CD4-positive, alpha-beta T cell treated with Interleukin-6 at 100 ng/mL for 8 hours (primary cell): Measurements from ENCODE around the gene PCDHGB4.
"Not testable (repeated sequence)": the region's sequence is repeated elsewhere in the genome, so short reads cannot be mapped to it uniquely, and the experiment has no call there.

Experiments used
- DNase-seq: peaks from one replicate; pipeline ENCODE4 v3.0.0-alpha.2; 2020; ENCODE audit warnings: mixed read lengths, low spot score

PCDHGB4 gene

DNA sequence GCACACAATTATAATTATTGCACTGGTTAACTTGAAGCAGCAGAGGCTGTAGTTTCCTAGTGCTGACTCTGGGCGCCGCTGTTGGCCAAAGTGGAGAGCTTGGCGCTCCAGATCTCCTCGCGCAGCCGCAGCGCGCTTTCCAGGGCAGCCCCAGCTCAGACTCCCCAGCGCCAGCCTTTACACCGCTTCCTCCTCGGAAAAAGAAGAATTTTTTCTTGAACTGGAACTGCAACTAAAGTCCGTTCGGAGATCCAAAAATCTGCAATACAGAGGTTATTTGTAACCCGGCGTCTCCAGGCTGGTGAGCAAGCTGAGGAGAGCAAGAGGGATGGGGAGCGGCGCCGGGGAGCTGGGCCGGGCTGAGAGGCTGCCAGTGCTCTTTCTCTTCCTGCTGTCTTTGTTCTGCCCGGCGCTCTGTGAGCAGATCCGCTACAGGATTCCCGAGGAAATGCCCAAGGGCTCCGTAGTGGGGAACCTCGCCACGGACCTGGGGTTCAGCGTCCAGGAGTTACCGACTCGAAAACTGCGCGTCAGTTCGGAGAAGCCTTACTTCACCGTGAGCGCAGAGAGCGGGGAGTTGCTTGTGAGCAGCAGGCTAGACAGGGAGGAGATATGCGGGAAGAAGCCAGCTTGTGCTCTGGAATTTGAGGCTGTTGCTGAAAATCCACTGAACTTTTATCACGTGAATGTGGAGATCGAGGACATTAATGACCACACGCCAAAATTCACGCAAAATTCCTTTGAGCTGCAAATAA is at the start of gene PCDHGB4:
Gene PCDHGB4 (plus strand): TSS at position 142 of the 755 bp plus-strand sequence. CDS start 187 bp downstream, at position 329.
- peak; percentile 8 for DNase-seq

DNA sequence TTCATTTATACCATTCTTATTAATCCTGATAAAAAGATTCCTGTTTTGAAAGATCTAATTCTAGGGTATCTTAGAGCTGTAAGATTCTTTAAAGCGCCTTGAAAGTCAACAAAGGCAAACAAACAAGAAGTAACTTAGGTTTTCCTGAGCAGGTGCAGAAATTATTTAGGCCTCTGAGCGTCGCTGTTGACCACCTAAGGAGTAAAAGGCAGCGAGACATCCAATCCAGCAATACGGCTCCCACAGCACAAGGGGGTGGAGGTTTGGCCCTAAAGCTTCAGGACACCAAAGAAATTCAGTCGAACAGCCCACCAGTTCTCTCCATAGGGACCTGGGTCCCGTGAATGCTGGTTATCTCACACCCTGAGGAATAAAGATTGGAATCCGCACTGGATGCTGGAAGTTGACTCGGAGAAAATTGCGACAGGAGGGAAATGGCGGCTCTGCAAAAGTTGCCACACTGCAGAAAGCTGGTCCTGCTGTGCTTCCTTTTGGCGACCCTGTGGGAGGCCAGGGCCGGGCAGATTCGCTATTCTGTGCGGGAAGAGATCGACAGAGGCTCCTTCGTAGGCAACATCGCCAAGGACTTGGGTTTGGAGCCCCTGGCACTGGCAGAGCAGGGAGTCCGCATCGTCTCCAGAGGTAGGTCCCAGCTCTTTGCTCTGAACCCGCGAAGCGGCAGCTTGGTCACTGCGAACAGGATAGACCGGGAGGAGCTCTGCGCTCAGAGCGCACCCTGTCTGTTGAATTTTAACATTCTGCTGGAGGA is 48.8 kb upstream of the PCDHGB4 start, which contains the start of gene PCDHGA2:
Gene PCDHGA2 (plus strand): TSS at position 223 of the 769 bp plus-strand sequence.
- DNase-seq: no peak

DNA sequence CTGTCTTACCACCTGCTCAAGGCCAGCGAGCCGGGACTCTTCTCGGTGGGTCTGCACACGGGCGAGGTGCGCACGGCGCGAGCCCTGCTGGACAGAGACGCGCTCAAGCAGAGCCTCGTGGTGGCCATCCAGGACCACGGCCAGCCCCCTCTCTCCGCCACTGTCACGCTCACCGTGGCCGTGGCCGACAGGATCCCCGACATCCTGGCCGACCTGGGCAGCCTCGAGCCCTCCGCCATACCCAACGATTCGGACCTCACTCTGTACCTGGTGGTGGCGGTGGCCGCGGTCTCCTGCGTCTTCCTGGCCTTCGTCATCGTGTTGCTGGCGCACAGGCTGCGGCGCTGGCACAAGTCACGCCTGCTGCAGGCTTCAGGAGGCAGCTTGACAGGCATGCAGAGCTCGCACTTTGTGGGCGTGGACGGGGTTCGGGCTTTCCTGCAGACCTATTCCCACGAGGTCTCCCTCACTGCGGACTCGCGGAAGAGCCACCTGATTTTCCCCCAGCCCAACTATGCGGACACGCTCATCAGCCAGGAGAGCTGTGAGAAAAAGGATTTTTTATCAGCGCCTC is 46.6 kb upstream of the PCDHGB4 start:
- not testable (repeated sequence) for DNase-seq

DNA sequence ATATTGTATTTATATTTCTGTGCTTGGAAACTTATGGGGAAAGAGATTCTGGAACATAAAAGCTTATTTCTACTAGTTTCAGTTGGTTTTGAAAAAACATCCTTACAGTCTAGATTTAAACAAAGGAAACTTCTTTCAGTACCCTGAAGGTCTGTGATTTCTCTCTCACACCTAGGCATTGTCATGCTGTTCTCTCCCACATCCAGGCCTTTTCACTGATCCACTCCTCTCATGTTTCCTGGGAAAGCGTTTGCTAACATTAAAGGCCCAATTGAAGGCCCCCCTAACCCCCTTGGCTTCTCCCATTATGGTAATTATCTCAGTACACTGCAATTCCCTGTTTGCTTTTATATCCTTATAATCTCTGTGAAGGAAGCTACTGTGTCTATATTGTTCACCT is 44.7 kb upstream of the PCDHGB4 start:
- DNase-seq: no peak

DNA sequence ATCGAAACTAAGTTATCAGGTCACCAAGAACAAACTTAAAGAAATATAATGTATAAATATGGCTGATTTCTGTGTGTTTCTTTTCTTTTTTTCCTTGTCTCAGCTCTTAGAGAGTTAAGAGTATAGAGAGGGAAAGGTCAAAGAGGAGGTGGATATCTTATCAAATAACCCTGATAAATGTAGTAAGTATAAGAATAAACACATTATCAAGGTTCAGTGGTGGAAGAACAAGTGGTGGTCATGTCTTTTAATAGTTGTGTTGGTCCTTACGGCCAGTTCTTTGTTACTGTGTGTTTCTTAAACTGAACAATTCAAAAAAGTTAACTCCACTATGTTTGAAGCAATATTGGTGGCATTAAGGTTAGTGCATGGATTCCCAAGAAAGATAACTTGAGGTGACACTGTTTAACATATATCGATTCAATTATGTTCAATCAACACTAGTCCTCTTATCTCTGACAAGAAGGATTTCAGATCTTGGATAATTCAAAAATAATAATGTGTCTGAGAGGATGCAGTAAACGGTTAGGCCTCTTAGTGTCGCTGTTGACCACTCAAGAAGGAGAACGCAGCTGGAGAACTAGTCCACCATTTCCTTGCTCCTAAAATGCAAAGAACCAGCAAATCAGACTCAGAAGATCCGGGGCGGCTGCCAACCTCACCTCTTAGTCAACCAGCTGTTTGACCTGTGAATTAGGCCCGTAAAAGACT is 44.1 kb upstream of the PCDHGB4 start, which contains the start of gene PCDHGA3:
Gene PCDHGA3 (plus strand): TSS at position 588 of the 711 bp plus-strand sequence. CDS start 205 bp downstream, outside the sequence.
- DNase-seq: no peak

DNA sequence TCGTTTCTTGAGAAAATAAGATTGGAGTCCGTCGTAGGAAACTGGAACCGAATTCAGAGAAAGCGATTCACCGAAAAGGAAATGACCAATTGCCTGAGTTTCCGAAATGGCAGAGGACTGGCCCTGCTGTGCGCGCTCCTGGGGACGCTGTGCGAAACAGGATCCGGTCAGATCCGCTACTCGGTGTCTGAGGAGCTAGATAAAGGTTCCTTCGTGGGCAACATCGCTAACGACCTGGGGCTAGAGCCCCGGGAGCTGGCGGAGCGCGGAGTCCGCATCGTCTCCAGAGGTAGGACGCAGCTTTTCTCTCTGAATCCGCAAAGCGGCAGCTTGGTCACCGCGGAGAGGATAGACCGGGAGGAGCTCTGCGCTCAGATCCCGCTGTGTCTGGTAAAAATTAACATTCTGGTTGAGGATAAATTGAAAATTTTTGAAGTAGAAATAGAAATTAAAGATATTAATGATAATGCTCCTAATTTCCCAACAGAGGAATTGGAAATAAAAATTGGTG is 43.5 kb upstream of the PCDHGB4 start:
- no peak for DNase-seq

DNA sequence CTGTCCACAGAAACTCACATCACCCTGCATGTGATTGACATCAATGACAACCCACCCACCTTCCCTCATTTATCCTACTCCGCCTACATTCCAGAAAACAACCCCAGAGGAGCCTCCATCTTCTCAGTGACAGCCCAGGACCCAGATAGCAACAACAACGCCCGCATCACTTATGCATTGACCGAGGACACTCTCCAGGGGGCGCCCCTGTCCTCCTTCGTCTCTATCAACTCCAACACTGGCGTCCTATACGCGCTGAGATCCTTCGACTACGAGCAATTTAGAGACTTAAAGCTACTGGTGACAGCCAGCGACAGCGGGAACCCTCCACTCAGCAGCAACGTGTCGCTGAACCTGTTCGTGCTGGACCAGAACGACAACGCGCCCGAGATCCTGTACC is 42.2 kb upstream of the PCDHGB4 start:
- DNase-seq: no peak

DNA sequence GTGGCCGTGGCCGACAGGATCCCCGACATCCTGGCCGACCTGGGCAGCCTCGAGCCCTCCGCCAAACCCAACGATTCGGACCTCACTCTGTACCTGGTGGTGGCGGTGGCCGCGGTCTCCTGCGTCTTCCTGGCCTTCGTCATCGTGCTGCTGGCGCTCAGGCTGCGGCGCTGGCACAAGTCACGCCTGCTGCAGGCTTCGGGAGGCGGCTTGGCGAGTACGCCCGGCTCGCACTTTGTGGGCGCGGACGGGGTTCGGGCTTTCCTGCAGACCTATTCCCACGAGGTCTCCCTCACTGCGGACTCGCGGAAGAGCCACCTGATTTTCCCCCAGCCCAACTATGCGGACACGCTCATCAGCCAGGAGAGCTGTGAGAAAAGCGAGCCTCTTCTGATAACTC is 41.5 kb upstream of the PCDHGB4 start:
- not testable (repeated sequence) for DNase-seq

DNA sequence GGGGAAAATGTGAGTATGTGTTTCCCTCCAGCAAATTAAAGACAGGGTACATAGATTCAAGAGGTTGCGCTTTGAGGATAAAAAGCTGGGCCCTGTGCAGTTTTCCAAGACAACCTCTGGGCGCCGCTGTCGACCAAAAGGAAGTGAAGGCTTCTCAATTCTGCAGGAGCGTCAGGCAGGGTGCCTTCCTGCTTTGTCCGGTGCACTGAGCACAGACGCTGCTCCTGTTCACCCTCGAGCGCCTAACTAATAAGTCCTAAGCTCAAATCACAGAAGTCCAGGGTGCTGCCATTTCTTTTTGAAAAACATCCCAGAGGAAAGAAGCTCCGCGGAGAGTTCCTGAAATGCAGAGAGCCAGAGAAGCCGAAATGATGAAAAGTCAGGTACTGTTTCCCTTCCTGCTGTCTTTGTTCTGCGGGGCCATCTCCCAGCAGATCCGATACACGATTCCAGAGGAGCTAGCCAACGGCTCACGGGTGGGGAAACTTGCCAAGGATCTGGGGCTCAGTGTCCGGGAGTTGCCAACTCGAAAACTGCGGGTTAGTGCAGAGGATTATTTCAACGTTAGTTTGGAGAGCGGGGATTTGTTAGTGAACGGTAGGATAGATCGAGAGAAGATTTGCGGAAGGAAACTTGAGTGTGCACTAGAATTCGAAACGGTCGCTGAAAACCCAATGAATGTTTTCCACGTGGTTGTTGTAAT is 37.4 kb upstream of the PCDHGB4 start, which contains the start of gene PCDHGB1:
Gene PCDHGB1 (plus strand): TSS at position 183 of the 703 bp plus-strand sequence. CDS start 162 bp downstream, at position 345.
- no peak for DNase-seq

DNA sequence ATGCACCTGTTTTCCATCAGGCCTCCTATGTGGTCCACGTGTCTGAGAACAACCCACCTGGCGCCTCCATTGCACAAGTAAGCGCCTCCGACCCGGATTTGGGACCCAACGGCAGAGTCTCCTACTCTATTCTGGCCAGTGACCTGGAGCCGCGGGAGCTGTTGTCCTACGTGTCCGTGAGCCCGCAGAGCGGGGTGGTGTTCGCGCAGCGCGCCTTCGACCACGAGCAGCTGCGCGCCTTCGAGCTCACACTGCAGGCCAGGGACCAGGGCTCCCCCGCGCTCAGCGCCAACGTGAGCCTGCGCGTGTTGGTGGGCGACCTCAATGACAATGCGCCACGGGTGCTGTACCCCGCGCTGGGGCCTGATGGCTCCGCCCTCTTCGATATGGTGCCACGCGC is 35.9 kb upstream of the PCDHGB4 start:
- DNase-seq: no peak

DNA sequence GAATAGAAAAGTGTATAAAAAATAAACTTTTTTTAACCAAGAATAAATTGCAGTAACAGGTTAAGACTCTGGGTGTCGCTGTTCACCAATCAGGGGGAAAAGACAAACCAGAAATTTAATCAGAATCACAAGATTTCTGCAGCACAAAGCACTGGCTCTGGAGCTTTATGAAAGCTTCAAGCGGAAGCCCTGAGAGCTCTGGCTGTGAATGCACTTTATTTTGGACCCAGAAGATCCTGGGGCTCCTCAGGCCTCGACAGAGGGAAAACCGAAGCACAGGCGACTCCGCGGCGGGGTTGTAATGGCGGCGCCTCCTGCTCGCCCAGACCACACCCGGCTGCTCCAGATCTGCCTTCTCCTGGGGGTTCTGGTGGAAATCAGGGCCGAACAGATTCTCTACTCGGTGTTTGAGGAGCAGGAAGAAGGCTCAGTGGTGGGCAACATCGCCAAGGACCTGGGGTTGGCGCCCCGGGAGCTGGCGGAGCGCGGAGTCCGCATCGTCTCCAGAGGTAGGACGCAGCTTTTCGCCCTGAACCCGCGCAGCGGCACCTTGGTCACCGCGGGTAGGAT is 32.5 kb upstream of the PCDHGB4 start, which contains the start of gene PCDHGA4:
Gene PCDHGA4 (plus strand): TSS at position 122 of the 570 bp plus-strand sequence. CDS start 87 bp downstream, at position 209.
- no peak for DNase-seq

DNA sequence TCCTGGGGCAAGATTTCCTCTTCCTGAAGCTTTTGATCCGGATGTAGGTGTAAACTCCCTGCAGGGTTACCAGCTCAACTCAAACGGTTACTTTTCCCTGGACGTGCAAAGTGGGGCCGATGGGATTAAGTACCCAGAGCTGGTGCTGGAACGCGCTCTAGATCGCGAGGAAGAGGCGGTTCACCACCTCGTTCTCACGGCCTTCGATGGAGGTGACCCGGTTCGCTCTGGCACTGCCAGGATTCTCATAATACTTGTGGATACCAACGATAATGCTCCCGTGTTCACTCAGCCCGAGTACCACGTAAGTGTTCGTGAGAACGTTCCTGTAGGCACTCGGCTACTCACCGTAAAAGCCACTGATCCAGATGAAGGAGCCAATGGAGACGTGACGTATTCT is 31.9 kb upstream of the PCDHGB4 start:
- no peak for DNase-seq

DNA sequence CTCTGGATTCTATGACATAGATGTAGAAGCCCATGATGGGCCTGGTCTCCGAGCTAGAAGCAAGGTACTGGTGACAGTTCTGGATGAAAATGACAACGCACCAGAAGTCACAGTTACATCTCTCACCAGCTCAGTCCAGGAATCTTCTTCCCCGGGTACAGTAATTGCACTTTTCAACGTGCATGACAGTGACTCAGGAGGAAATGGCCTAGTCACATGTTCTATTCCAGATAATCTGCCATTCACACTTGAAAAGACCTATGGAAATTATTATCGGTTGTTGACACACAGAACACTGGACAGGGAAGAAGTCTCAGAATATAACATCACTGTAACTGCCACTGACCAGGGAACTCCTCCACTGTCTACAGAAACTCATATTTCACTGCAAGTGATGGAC is 31.4 kb upstream of the PCDHGB4 start:
- DNase-seq: no peak

DNA sequence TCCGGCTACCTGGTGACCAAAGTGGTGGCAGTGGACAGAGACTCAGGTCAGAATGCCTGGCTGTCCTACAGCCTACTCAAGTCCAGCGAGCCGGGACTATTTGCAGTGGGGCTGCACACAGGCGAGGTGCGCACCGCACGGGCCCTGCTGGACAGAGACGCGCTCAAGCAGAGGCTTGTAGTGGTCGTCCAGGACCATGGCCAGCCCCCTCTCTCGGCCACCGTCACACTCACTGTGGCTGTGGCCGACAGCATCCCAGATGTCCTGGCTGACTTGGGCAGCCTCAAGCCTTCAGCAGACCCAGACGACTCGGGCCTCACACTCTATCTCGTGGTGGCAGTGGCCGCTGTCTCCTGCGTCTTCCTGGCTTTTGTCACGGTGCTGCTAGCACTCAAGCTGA is 30.5 kb upstream of the PCDHGB4 start:
- DNase-seq: no peak

DNA sequence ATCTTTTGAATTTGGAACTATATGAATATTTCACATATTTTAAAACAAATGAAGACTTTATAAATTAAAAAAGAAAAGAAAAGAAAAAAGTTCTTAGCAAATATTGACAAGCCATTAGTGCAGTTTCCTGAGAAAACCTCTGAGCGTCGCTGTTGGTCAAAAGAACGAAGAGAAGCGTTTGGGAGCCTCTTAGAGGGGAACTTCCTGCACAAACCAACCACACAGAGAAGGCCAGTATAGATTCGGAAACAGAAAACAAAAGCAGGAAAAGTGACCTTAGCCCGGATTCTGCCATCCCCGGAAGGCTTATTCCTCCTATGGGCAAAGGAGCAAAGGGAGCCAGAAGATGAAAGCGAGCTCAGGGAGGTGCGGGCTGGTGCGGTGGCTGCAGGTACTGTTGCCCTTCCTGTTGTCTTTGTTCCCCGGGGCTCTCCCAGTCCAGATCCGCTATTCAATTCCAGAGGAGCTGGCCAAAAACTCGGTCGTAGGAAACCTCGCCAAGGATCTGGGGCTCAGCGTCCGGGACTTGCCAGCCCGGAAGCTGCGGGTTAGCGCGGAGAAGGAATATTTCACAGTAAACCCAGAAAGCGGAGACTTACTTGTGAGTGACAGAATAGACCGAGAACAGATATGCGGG is 27.6 kb upstream of the PCDHGB4 start, which contains the start of gene PCDHGB2:
Gene PCDHGB2 (plus strand): TSS at position 205 of the 637 bp plus-strand sequence. CDS start 142 bp downstream, at position 347.
- no peak for DNase-seq

DNA sequence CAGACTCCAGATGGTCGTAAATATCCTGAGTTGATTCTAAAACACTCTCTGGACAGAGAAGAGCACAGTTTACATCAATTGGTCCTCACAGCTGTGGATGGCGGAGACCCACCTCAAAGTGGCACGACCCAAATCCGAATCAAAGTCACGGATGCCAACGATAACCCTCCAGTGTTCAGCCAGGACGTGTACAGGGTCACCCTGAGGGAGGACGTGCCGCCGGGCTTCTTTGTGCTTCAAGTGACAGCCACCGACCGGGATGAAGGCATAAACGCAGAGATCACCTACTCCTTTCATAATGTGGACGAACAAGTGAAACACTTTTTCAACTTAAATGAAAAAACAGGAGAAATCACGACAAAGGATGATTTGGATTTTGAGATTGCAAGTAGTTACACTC is 26.8 kb upstream of the PCDHGB4 start:
- no peak for DNase-seq

DNA sequence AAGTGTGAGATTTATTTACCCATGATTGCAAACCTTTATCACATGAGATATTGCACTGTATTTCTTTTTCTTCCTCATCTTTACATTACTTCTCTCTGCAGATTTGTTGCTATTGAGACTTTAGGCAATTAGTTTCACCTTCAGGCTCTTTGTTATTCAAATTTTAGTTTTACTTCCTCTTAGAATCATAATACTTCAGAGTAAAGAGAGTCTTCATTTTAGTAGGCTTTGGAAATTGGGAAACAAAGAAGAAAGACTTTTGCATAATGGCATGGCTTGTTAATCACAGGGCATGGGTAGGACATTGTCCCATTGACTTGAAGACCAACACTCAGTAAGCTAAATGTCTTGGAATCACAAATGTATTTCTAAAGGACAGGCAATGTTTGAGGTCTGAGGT is 24.8 kb upstream of the PCDHGB4 start:
- DNase-seq: no peak

DNA sequence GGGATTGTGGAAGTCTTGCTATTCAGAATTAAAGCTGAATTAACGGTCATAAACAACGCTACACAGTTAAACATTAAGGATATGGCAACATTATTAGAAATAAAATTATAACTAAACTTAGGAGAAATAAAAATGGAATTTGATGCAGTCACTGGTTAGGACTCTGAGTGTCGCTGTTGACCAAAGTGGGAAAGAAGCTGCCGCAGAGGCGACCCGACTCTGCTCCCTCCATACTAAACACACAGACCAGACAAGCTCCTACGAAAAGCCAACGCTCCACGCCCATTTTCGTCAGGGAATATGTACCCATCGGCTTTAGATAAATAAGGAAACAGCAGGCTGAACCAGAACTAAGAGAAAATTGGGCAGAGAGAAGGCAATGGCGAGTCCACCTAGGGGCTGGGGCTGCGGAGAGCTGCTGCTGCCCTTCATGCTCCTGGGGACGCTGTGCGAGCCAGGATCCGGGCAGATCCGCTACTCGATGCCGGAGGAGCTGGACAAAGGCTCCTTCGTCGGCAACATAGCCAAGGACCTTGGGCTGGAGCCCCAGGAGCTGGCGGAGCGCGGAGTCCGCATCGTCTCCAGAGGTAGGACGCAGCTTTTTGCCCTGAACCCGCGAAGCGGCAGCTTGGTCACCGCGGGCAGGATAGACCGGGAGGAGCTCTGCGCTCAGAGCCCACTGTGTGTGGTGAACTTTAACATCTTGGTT is 23.4 kb upstream of the PCDHGB4 start, which contains the start of gene PCDHGA5:
Gene PCDHGA5 (plus strand): TSS at position 211 of the 709 bp plus-strand sequence. CDS start 169 bp downstream, at position 380.
- DNase-seq: no peak
